HEK293 (cell line): ENCODE data around the gene RSRC2.

Source experiments
- CTCF ChIA-PET: fragments of 350-600 bp; formaldehyde crosslinking; extraction: SDS; loops from one replicate; lab custom pipeline; 2021; ENCODE audit warnings: antibody characterized with exemption; lab: Yijun Ruan, JAX
- POLR2A ChIA-PET: fragments of 300-600 bp; formaldehyde crosslinking; extraction: SDS; loops from one replicate; lab custom pipeline; 2020; ENCODE audit warnings: antibody characterized with exemption, inconsistent platforms; lab: Yijun Ruan, JAX
- H3K27ac ChIP-seq: fragments of 200-500 bp; sonication (Bioruptor generic); 2 replicates; pipeline ENCODE4 v1.5.1; 2014; ENCODE audit warnings: low read depth, low read length, control low read depth, inconsistent platforms; ENCODE audit errors: extremely low read depth
- H3K36me3 ChIP-seq, 2 experiments: fragments of 200-500 bp in 1 of 2; sonication (Bioruptor generic) in 1 of 2; 1 replicate in 1 of 2; 2 replicates in 1 of 2; pipeline ENCODE4 v1.5.1; 2014 to 2017; ENCODE audit warnings: inconsistent platforms in 2 of 2, low read length in 2 of 2; ENCODE audit not compliant: control insufficient read depth in 2 of 2, insufficient read depth in 1 of 2
- H3K4me1 ChIP-seq: fragments of 200-500 bp; sonication (Bioruptor generic); 2 replicates; pipeline ENCODE4 v1.5.1; 2014; ENCODE audit warnings: mild to moderate bottlenecking, low read length, inconsistent platforms; ENCODE audit not compliant: control insufficient read depth, insufficient read depth
- H3K4me3 ChIP-seq: 2 replicates; pipeline ENCODE4 v1.5.1; 2011; ENCODE audit warnings: low read depth, mild to moderate bottlenecking, control low read depth, low read length, moderate library complexity
- H3K9me3 ChIP-seq: fragments of 200-500 bp; sonication (Bioruptor generic); 2 replicates; pipeline ENCODE4 v1.5.1; 2014; ENCODE audit warnings: low read depth, low read length, inconsistent platforms; ENCODE audit not compliant: control insufficient read depth, insufficient read depth
- KLF1 ChIP-seq: fragments of 450-650 bp; formaldehyde crosslinking; IDR thresholded peaks from 2 replicates; pipeline ENCODE4 v1.5.1; 2016; ENCODE audit warnings: missing biosample characterization, missing genetic modification characterization
- KLF17 ChIP-seq: fragments of 450-650 bp; formaldehyde crosslinking; IDR thresholded peaks from 2 replicates; pipeline ENCODE4 v1.5.1; 2016; ENCODE audit warnings: missing biosample characterization, missing genetic modification characterization
- MYNN ChIP-seq: fragments of 450-650 bp; formaldehyde crosslinking; IDR thresholded peaks from 2 replicates; pipeline ENCODE4 v1.5.1; 2016; ENCODE audit warnings: missing biosample characterization, missing genetic modification characterization, borderline replicate concordance
- MZF1 ChIP-seq: fragments of 450-650 bp; formaldehyde crosslinking; IDR thresholded peaks from 2 replicates; pipeline ENCODE4 v1.5.1; 2017; ENCODE audit warnings: missing biosample characterization, missing genetic modification characterization, borderline replicate concordance
- PRDM4 ChIP-seq: fragments of 450-650 bp; formaldehyde crosslinking; IDR thresholded peaks from 2 replicates; pipeline ENCODE4 v1.5.1; 2017; ENCODE audit warnings: missing biosample characterization, missing genetic modification characterization
- ZIC2 ChIP-seq: fragments of 450-650 bp; formaldehyde crosslinking; IDR thresholded peaks from 2 replicates; pipeline ENCODE4 v1.5.1; 2016; ENCODE audit warnings: missing biosample characterization, missing genetic modification characterization
- ZNF10 ChIP-seq: fragments of 450-650 bp; formaldehyde crosslinking; IDR thresholded peaks from 2 replicates; pipeline ENCODE4 v1.5.1; 2017; ENCODE audit warnings: missing biosample characterization, missing genetic modification characterization
- ZNF140 ChIP-seq: fragments of 450-650 bp; formaldehyde crosslinking; IDR thresholded peaks from 2 replicates; pipeline ENCODE4 v1.5.1; 2016; ENCODE audit warnings: missing biosample characterization, missing genetic modification characterization
- ZNF24 ChIP-seq: fragments of 450-650 bp; formaldehyde crosslinking; IDR thresholded peaks from 2 replicates; pipeline ENCODE4 v1.5.1; 2016; ENCODE audit warnings: missing biosample characterization, missing genetic modification characterization
- ZNF280D ChIP-seq: fragments of 450-650 bp; formaldehyde crosslinking; IDR thresholded peaks from 2 replicates; pipeline ENCODE4 v1.5.1; 2016; ENCODE audit warnings: missing biosample characterization, missing genetic modification characterization
- ZNF324 ChIP-seq: fragments of 450-650 bp; formaldehyde crosslinking; IDR thresholded peaks from 2 replicates; pipeline ENCODE4 v1.5.1; 2016; ENCODE audit warnings: missing biosample characterization, missing genetic modification characterization
- ZNF341 ChIP-seq: fragments of 450-650 bp; formaldehyde crosslinking; IDR thresholded peaks from 2 replicates; pipeline ENCODE4; 2016; ENCODE audit warnings: low read depth, missing biosample characterization, missing genetic modification characterization
- ZNF37A ChIP-seq: fragments of 450-650 bp; IDR thresholded peaks from 2 replicates; pipeline ENCODE4 v1.5.1; 2018; ENCODE audit warnings: missing biosample characterization, missing genetic modification characterization
- ZNF510 ChIP-seq: fragments of 450-650 bp; formaldehyde crosslinking; IDR thresholded peaks from 2 replicates; pipeline ENCODE4 v1.5.1; 2018; ENCODE audit warnings: mild to moderate bottlenecking, missing genetic modification characterization, missing biosample characterization; ENCODE audit not compliant: insufficient replicate concordance
- ZNF558 ChIP-seq: fragments of 450-650 bp; formaldehyde crosslinking; IDR thresholded peaks from 2 replicates; pipeline ENCODE4 v1.5.1; 2016; ENCODE audit warnings: missing biosample characterization, missing genetic modification characterization
- ZNF560 ChIP-seq: fragments of 450-650 bp; formaldehyde crosslinking; IDR thresholded peaks from 2 replicates; pipeline ENCODE4 v1.5.1; 2017; ENCODE audit warnings: missing biosample characterization, missing genetic modification characterization, borderline replicate concordance
- ZNF571 ChIP-seq: fragments of 450-650 bp; formaldehyde crosslinking; IDR thresholded peaks from 2 replicates; pipeline ENCODE4 v1.5.0; 2017; ENCODE audit warnings: missing biosample characterization, missing genetic modification characterization
- ZNF596 ChIP-seq: fragments of 450-650 bp; IDR thresholded peaks from 2 replicates; pipeline ENCODE4 v1.5.0; 2018; ENCODE audit warnings: missing biosample characterization, mild to moderate bottlenecking, missing genetic modification characterization, moderate library complexity
- ZNF626 ChIP-seq: fragments of 450-650 bp; sonication (Bioruptor Pico); formaldehyde crosslinking; IDR thresholded peaks from 2 replicates; pipeline ENCODE4 v1.5.1; 2018; ENCODE audit warnings: missing biosample characterization, missing genetic modification characterization, inconsistent platforms
- ZNF664 ChIP-seq: fragments of 450-650 bp; formaldehyde crosslinking; IDR thresholded peaks from 2 replicates; pipeline ENCODE4 v1.5.1; 2016; ENCODE audit warnings: missing biosample characterization, missing genetic modification characterization
- ZNF776 ChIP-seq: fragments of 450-650 bp; formaldehyde crosslinking; IDR thresholded peaks from 2 replicates; pipeline ENCODE4 v1.5.0; 2017; ENCODE audit warnings: missing biosample characterization, missing genetic modification characterization, borderline replicate concordance
- ZNF791 ChIP-seq: fragments of 450-650 bp; formaldehyde crosslinking; IDR thresholded peaks from 2 replicates; pipeline ENCODE4 v1.5.1; 2016; ENCODE audit warnings: missing biosample characterization, missing genetic modification characterization
- ZNF837 ChIP-seq: fragments of 450-650 bp; formaldehyde crosslinking; IDR thresholded peaks from 2 replicates; pipeline ENCODE4 v1.5.1; 2016; ENCODE audit warnings: missing biosample characterization, missing genetic modification characterization
- ZNF843 ChIP-seq: fragments of 450-650 bp; formaldehyde crosslinking; IDR thresholded peaks from 2 replicates; pipeline ENCODE4 v1.5.1; 2016; ENCODE audit warnings: missing biosample characterization, missing genetic modification characterization
- ZSCAN30 ChIP-seq: fragments of 450-650 bp; IDR thresholded peaks from 2 replicates; pipeline ENCODE4 v1.5.1; 2018; ENCODE audit warnings: missing biosample characterization, mild to moderate bottlenecking, missing genetic modification characterization, moderate library complexity
- TF ChIP-seq, protein P1 (sequence below): fragments of 450-650 bp; formaldehyde crosslinking; IDR thresholded peaks from 2 replicates; pipeline ENCODE4 v1.5.1; 2016; ENCODE audit warnings: missing biosample characterization, missing genetic modification characterization

RSRC2 gene

DNA sequence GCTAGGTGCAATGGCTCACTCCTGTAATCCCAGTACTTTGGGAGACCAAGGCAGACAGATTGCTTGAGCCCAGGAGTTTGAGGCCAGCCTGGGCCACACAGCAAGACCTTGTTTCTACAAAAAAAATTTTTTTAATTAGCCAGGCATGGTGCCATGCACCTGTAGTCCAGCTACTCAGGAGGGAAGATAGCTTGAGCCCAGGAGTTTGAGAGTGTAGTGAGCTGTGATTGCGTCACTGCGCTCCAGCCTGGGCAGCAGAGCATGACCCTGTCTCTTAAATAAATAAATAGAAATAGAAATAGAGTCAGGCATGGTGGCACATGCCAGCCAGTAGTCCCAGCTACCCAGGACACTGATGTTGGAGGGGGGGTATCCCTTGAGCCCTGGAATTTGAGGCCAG, 67.5 kb downstream of the RSRC2 start:
- ChIA-PET CTCF (no interaction called here), POLR2A (no interaction called here)

GRCh38 chr12:122458105-122459035, 68.4 kb downstream of the RSRC2 start:
- Histone ChIP-seq H3K36me3 (no peaks in the 10 kb centered on the region), H3K9me3 (no peaks in the 10 kb centered on the region), H3K4me1 (no peaks in the 10 kb centered on the region), H3K4me3 (no peak overlapping the region), H3K27ac (no peak overlapping the region)
- ChIA-PET CTCF (interaction anchor here (0.6 kb wide), 1 partner anchor 15 kb away, joined by 4 read pairs; no protein-coding TSS in a partner anchor), POLR2A (no interaction called here)
- TF ChIP-seq ZNF558 (peak; percentile 87), ZNF596 (tag by site-specific recombination) (no peak), KLF1 (tag by site-specific recombination) (no peak), ZSCAN30 (tag by site-specific recombination) (no peak), ZNF140 (tag by site-specific recombination) (peak; percentile 87), MYNN (tag by site-specific recombination) (no peak; the same call in 1 of the 2 replicates), MZF1 (peak; percentile 37; the same call in 1 of the 2 replicates), PRDM4 (tag by site-specific recombination) (no peak), ZNF280D (no peak), ZNF341 (tag by site-specific recombination) (peak; percentile 41; the same call in 1 of the 2 replicates), ZNF10 (tag by site-specific recombination) (no peak), ZNF791 (tag by site-specific recombination) (no peak), ZNF776 (tag by site-specific recombination) (no peak), ZNF324 (tag by site-specific recombination) (no peak), ZNF571 (no peak), ZNF37A (tag by site-specific recombination) (no peak), ZNF664 (peak; percentile 77), ZNF24 (no peak), ZNF510 (tag by site-specific recombination) (peak; percentile 90), ZNF843 (tag by site-specific recombination) (no peak), ZNF626 (tag by site-specific recombination) (no peak), ZNF837 (tag by site-specific recombination) (no peak), ZNF560 (tag by site-specific recombination) (peak; percentile 70; the same call in 1 of the 2 replicates)
- TF ChIP-seq, protein P1, sequence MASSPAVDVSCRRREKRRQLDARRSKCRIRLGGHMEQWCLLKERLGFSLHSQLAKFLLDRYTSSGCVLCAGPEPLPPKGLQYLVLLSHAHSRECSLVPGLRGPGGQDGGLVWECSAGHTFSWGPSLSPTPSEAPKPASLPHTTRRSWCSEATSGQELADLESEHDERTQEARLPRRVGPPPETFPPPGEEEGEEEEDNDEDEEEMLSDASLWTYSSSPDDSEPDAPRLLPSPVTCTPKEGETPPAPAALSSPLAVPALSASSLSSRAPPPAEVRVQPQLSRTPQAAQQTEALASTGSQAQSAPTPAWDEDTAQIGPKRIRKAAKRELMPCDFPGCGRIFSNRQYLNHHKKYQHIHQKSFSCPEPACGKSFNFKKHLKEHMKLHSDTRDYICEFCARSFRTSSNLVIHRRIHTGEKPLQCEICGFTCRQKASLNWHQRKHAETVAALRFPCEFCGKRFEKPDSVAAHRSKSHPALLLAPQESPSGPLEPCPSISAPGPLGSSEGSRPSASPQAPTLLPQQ (tag by site-specific recombination), result no peak

More for the DNA sequence above, 67.5 kb downstream of the RSRC2 start:
- H3K9me3 ChIP-seq, result no peaks in the 10 kb centered on the region
- H3K4me3 ChIP-seq, result no peak overlapping the region
- H3K27ac ChIP-seq, result no peak overlapping the region
- TF ChIP-seq ZIC2 (tag by site-specific recombination) (peak; percentile 75), KLF17 (tag by site-specific recombination) (no peak)
- no peaks in the 10 kb centered on the region for H3K36me3 ChIP-seq
- no peaks in the 10 kb centered on the region for H3K4me1 ChIP-seq
